Gastrocnemius medialis (tissue), 4 donors: ENCODE data around the gene RHOB.

Source experiments
- CTCF ChIP-seq, 5 experiments: fragments of 450-650 bp in 3 of 5; fragments of 200-600 bp in 2 of 5; sonication (generic) in 2 of 5; IDR thresholded peaks in 4 of 5; conservative IDR thresholded peaks in 1 of 5; 1 replicate in 4 of 5; 2 replicates in 1 of 5; pipeline ENCODE4 v1.5.1; 2016 to 2019; ENCODE audit warnings: antibody characterized with exemption in 5 of 5, mild to moderate bottlenecking in 3 of 5, moderate library complexity in 3 of 5
- POLR2A ChIP-seq, 2 donors: fragments of 450-650 bp; IDR thresholded peaks; one replicate each; pipeline ENCODE4 v1.6.1; 2017; ENCODE audit warnings: antibody characterized with exemption in 2 of 2, mild to moderate bottlenecking in 2 of 2, moderate library complexity in 2 of 2

GRCh38 chr2:20470211-20470610 lies 23.3 kb downstream of the RHOB start:
- no peak for TF ChIP-seq CTCF (IDR thresholded peaks at IDR 0.05 in 4 of 5, conservative IDR thresholded peaks at IDR 0.05 in 1 of 5)
- no peak for TF ChIP-seq POLR2A (IDR thresholded peaks at IDR 0.05)
